Activated T-helper 9 cell treated with anti-CD3 and anti-CD28 coated beads, Interleukin-2, amount 50 U/mL, for 16 hours (primary cell): Measurements from ENCODE around the gene SPAST.
"Not testable (repeated sequence)": the region's sequence is repeated elsewhere in the genome, so short reads cannot be mapped to it uniquely, and the experiment has no call there.

Experiments
- DNase-seq: peaks from one replicate; pipeline ENCODE4 v3.0.0-alpha.2; 2020; ENCODE audit warnings: low read depth

SPAST gene, protein sequence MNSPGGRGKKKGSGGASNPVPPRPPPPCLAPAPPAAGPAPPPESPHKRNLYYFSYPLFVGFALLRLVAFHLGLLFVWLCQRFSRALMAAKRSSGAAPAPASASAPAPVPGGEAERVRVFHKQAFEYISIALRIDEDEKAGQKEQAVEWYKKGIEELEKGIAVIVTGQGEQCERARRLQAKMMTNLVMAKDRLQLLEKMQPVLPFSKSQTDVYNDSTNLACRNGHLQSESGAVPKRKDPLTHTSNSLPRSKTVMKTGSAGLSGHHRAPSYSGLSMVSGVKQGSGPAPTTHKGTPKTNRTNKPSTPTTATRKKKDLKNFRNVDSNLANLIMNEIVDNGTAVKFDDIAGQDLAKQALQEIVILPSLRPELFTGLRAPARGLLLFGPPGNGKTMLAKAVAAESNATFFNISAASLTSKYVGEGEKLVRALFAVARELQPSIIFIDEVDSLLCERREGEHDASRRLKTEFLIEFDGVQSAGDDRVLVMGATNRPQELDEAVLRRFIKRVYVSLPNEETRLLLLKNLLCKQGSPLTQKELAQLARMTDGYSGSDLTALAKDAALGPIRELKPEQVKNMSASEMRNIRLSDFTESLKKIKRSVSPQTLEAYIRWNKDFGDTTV

DNA sequence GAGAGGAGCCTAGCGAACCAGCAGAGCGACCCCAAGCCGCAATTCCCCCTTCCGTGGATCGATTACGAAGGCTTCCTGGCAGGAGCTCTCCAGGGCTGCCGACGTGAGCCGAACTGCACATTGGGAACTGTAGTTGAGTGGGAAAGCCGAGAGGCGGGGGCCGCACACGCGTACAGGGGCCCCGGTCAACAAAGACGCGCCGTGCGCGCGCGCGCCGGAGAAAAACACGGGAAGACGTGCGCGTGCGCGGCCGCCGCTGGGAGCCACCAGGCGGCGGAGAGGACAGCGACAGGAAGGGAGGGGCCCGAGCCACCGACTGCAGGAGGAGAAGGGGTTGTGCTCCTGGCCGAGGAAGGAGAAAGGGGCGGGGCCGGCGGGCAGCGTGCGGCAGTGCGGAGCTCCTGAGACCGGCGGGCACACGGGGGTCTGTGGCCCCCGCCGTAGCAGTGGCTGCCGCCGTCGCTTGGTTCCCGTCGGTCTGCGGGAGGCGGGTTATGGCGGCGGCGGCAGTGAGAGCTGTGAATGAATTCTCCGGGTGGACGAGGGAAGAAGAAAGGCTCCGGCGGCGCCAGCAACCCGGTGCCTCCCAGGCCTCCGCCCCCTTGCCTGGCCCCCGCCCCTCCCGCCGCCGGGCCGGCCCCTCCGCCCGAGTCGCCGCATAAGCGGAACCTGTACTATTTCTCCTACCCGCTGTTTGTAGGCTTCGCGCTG is at the start of gene SPAST:
Gene SPAST (plus strand): TSS at position 247 of the 711 bp plus-strand sequence. CDS start 276 bp downstream, at position 523.
- peak; percentile 96 for DNase-seq

DNA sequence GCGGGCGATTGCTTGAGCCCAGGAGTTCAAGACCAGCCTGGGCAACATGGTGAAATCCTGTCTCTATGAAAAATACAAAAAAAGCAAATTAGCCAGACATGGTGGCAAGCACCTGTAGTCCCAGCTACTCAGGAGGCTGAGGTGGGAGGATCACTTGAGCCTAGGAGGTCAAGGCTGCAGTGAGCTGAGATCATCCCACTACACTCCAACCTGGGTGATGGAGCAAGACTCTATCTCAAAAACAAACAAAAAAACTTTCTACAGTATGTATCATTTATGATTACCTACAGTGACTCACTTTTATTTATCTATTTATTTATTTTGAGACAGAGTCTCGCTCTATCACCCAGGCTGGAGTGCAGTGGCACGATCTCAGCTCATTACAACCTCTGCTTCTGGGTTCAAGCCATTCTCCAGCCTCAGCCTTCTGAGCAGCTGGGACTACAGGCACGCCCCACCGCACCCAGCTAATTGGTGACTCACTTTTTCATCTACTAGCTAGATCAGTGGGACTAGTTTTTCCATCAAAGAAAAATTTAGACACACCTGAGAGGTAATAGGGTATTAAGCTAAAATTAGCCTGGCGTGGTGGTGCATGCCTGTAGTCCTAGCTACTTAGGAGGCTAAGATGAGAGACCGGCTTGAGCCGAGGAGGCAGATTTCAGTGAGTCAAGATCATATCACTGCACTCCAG is 44.4 kb upstream of the SPAST start:
- DNase-seq = not testable (repeated sequence)

DNA sequence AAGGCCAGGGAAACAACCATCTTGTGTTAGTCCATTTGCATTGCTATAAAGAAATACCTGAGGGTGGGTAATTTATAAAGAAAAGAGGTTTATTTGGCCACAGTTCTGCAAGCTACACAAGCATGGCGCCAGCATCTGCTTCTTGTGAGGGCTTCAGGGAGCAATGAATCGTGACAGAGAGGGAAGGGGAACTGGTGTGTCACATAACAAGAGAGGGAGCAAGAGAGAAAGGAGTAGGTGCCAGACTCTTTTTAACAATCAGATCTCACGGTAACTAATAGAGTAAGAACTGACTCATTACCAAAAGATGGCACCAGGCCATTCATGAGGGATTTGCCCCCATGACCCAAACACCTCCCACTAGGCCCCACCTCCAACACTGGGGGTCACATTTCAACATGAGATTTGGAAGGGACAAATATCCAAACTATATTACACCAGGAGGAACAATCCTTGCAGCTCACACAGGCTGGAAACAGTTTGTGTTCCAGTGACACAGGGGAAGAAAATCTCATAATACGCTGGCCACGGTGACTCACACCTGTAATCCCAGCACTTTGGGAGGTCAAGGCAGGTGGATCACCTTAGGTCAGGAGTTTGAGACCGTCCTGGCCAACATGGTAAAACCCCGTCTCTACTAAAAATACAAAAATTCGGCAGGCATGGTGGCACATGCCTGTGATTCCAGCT is 29.0 kb upstream of the SPAST start:
- not testable (repeated sequence) for DNase-seq

DNA sequence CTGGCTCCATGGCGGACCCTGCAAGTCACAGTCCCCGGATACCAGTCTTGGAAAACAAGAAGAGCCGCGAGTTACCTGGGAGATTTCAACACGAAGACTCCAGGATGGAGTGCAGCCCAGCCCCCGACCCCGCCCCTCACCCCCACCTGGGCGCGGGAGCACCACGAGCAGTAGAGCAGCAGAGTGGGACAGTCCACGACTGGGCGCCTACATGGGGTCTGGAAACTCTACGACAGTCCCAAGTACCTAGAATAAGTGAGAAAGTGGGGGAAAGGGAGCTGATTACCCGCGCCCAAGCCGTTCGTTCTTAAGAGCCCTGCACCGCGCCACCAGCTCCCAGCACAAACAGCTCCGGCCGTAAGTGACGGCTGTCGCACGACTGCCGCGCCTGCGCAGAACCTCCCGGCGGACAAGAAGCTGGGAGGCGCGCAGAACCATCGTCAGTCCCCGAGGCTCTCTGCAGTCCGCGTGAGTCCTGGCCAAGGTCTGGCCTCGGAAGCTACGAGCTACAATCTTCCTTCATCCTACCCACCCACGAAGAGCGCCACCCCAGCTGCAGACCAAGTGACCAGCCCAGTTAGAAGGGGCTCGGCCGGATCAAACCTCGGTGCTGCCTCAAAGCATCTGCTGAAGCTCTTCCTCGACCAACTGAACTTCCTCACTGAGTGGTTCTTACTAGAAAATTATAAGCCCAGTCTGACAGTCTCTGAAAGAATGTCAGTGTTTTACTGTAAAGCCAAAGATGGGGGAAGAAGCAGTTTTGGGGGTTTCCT is 23.7 kb upstream of the SPAST start, which contains the start of gene DPY30:
Gene DPY30 (minus strand): TSS at position 359 of the 773 bp plus-strand sequence. CDS start 349 bp downstream, at position 10.
- DNase-seq = peak; percentile 84

DNA sequence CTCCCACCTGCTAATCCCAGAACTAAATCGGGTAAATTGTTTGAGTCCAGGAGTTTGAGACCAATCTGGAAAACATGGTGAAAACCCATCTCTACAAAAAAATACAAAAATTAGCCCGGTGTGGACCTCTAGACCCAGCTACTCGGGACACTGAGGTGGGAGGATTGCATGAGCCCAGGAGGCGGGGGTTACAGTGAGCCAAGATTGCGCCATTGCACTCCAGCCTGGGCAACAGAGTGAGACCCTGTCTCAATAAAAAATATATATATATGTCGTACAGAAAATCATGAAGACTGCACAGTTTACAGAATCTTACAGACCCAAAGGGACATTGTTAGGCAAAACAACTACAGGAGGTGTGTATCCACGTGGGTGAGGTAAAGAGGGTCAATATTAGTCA is 19.8 kb upstream of the SPAST start:
- no peak for DNase-seq

DNA sequence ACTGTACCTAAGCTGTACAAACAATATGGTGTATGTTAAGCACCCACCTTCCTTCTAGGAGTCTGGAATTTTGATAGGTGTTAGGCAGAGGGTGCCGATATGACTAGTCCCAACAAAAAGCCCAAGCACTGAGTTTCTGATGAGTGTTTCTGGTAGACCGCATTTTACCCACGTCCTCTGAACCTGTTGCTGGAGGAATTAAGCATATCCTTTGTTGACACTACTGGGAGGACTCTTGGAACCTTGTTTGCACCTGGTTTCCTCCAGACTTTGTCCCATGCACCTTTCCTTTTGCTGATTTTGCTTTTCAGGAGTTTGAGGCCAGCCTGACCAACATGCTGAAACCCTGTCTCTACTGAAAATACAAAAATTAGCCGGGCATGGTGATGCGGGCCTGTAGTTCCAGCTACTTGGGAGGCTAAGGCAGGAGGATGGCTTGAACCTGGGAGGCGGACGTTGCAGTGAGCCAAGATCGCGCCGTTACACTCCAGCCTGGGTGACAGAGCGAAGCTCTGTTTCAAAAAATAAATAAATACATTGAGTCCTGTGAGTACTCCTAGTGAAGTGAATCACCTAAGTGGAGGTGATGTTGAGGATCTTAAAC is 11.4 kb upstream of the SPAST start:
- DNase-seq = no peak

DNA sequence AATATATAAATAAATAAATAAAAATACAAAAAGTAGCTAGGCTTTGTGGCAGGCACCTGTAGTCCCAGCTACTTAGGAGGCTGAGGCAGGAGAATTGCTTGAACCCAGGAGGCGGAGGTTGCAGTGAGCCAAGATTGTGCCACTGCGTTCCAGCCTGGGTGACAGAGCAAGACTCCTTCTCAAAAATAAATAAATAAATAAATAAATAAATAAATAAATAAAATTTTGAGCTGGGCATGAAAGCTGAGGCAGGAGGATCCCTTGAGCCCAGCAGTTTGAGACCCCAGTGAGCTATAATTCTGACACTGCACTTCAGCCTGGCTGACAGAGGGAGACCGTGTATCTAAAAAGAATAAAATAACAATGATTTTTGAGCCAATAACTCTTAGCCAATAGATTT is 8.8 kb upstream of the SPAST start:
- not testable (repeated sequence) for DNase-seq

DNA sequence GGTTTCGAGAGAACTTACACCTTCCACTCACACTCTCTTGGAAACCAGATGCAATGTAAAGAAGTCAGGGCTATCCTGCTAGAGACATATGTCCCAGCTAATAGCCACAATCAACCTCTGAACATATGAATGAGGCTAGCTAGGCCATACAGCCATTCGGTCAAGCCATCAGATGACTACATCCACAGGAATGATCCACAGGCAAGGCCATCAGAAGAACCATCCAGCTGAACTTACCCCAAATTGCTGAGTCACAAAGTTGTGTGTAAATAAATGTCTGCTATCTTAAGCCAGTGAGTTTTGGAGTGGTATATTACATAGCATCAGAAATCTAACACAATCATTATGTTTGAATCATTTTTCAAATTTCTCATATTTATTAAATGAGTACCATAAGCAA is 5.2 kb upstream of the SPAST start:
- DNase-seq = no peak

DNA sequence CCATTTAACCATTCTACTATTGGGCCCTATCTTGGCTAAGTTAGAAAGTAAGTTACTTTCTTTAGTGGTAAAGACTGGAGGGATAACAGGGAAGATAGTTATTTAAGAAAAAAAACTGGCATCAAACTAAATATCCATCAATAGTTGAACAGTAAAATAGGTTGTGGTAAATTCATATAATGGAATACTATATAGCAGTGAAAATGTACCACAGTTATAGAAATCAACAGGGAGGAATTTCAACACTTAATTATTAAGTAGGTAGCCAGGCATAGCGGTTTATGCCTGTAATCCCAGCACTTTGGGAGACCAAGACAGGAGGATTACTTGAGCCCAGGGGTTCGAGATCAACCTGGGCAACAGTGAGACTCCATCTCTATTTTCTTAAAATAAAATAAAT is 3.1 kb upstream of the SPAST start:
- DNase-seq = no peak

DNA sequence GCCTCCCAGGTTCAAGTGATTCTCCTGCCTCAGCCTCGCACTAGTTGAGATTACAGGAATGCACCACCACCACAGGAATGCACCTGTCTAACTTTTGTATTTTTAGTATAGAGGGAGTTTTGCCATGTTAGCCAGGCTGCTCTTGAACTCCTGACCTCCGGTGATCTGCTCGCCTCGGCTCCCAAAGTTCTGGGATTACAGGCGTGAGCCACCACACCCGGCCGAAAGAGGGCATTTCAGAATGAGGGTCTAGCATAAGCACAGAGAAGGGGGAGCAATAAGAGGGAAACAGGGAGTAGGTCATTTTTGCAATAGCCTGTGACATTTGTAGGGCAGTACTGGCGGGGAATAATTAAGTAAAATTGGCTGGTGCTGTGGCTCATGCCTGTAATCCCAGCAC is 1.9 kb upstream of the SPAST start:
- no peak for DNase-seq

DNA sequence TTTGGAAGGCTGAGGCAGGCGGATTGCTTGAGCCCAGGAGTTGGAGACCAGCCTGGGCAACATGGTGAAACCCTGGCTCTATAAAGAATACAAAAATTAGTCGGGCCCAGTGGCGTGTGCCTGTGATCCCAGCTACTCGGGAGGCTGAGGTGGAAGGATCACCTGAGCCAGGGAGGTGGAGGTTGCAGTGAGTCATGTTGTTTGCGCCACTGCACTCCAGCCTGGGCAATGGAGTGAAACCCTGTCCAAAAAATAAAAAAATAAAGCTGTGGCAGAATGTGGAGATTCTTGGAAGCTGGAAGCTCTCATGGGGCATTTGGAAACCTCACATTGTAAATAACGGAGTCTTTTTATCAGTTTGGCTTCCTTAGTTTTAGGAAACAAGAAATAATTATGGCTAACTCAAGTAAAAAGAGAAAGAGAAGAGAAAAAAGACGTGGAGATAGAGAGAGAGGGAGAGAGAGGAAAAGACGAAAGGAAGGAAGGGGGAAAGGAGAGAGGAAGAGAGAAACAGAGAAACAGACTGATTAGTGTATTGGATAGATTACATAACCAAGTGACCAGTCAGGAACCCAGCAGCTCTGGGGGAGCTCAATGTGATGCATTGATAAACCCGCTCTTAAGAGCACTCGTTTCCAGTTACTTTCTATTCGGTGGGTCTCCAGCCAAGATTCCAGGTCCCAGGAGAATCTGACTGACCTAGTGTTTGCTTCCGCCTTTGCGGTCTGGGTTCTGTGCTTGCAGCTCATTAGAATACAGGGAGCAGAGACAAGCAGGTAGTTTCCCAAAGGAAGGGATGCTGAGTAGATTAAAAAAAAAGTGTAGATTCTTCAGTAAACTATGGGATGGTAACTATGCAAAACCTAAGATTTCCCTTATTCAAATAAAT is 1.1 kb upstream of the SPAST start:
- DNase-seq = no peak

DNA sequence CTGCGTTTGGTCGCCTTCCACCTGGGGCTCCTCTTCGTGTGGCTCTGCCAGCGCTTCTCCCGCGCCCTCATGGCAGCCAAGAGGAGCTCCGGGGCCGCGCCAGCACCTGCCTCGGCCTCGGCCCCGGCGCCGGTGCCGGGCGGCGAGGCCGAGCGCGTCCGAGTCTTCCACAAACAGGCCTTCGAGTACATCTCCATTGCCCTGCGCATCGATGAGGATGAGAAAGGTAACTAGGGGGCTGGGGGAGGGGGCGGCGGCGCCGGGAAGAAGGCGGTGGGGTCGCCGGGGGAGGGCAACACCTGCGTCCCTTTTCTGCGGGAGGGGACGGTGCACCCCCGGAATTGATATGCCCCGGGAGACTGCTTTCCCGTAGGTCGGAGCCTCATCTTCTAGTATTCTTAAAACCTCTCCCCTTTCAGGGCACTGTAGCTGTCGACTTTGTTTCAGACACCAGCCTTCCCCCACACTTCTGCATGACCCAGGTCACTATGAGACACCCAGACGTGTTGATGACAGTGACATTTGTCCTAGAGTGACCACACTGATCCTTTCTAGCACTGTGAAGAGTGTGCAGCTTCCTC is 755 bp downstream of the SPAST start:
- DNase-seq = peak; percentile 4

DNA sequence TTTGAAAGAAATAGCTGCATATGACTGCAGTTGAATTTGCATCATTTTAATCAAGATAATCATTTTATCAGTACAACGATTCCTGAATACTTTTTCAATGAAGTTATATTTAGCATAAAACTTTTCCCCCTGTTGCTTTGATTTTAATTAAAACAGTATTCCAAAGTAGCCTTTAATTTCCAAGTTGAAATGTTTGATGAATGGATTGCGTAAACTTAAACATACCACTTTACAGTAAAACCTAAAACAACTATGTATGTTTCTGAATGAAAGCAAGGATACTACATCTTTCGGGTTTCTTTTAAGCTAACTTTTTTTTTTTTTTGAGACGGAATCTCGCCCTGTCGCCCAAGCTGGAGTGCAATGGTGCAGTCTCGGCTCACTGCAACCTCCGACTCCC is 1.4 kb downstream of the SPAST start:
- no peak for DNase-seq

DNA sequence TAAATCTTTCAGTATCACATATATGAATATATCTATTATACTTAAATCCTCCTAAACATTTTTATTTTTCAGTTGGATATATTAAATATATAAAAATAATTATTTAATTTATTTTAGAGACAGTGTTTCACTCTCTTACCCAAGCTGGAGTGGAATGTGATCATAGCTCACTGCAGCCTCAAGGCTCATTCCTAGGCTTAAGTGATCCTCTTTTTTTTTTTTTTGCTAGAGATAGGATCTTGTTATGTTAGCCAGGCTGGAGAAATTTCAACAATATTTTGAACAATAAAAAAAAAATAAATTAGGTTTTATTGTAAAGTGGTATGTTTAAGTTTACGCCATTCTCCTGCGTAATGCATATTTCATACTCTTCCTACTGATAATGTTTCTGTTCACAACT is 4.2 kb downstream of the SPAST start:
- DNase-seq = no peak

DNA sequence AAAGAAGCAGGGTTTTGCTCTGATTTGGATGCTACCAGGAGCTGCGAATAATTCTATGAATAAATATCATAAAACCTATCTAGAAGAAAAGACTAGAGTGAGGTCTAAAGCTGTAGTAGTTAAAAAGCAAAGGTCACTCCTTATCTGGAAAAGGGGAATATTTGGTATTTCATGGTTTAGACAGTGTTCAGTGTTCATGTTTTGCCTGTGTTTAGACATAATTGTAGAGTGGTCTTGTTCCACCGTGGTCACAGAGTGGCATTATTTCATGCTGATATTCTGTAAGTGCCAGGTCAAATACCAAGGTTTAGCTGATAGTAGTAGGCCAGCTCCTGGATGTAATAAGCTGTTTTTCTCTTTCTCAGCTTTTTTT is 10.8 kb downstream of the SPAST start:
- no peak for DNase-seq

DNA sequence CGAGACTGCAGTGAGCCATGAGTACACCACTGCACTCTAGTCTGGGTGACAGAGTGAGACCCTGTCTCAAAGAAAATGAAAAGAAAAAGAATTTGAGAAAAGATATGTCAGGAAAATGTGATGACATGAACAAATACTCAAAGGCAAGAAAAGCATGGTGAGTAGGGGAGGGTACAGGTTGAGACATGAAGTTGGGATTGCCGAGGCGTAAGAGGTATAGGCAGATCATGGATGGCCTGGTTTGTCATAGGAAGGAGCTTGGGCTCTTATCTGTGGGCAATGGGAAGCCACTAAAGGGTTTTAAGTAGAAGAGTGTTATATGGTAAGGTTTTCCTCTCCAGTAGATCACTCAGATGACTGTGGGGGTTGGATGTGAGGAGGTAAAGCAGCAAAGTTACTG is 32.3 kb downstream of the SPAST start:
- DNase-seq = no peak

DNA sequence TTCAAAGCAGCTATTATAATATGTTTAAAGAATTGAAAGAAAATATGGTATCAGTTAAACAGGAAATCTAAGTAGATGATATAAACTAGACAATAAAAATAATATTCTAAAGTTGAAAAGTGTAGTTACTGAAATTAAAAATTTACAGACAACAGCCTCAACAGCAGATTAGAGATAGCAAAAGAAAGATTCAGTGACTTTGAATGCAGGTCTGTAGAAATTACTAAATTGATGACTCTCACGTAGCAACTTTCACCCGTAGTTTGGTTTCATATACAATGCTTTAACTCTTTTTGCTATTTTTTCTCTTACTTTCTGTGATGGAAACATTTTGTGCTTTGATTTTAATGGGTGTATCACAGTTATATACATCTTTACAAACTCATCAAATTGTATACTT is 44.8 kb downstream of the SPAST start:
- DNase-seq = no peak

DNA sequence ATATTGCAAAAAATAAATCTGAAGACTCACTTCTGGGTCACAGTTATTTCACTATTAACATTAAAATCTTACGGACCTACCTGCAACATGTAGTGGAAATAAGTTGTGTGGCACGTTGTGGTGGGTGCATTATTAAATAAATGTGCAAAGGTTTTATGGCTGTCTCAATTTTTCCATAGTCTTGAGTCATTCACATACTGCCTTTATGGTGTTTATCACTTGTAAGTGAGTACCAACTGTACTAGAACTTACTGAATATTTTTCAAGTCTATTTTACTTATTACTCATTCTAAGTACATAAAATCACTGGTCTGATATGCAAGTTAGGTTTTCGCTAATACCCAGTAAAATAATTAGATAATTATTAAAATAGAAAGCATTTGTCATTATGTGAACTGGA is 54.7 kb downstream of the SPAST start:
- DNase-seq = no peak

DNA sequence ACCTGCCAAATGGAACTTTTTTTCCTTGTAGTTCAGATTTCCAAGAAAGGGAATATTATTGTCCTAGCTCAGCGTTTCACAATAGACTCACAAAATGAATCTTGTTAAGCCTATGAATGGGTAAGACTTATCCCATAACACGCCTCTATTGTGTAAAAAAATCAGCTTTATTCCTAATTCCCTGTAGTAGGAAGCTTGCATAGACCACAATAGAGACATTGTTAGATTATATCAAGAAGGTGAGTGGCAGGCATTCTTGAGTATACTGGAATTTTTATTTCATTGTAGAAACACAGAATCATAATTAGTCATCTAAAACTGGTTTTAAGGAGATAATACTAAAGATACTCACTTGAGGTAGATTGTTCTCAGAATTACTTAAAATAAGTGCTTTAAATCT is 55.8 kb downstream of the SPAST start:
- DNase-seq = no peak
